Gastrocnemius medialis (tissue), 4 donors: ENCODE measurements around the gene LDB3.

ENCODE experiments used
- CTCF ChIP-seq, 5 experiments: fragments of 450-650 bp in 3 of 5; fragments of 200-600 bp in 2 of 5; sonication (generic) in 2 of 5; IDR thresholded peaks in 4 of 5; conservative IDR thresholded peaks in 1 of 5; 1 replicate in 4 of 5; 2 replicates in 1 of 5; pipeline ENCODE4 v1.5.1; 2016 to 2019; ENCODE audit warnings: antibody characterized with exemption in 5 of 5, mild to moderate bottlenecking in 3 of 5, moderate library complexity in 3 of 5
- POLR2A ChIP-seq, 2 donors: fragments of 450-650 bp; IDR thresholded peaks; one replicate each; pipeline ENCODE4 v1.6.1; 2017; ENCODE audit warnings: antibody characterized with exemption in 2 of 2, mild to moderate bottlenecking in 2 of 2, moderate library complexity in 2 of 2

- no peak for TF ChIP-seq CTCF (IDR thresholded peaks at IDR 0.05 in 4 of 5, conservative IDR thresholded peaks at IDR 0.05 in 1 of 5)
- no peak for TF ChIP-seq POLR2A (IDR thresholded peaks at IDR 0.05)
These were observed 59.7 kb downstream of the LDB3 start for GRCh38 chr10:86728056-86728455.
